ENCODE data around the gene GPR42.
"Not testable (repeated sequence)": the region's sequence is repeated elsewhere in the genome, so short reads cannot be mapped to it uniquely, and the experiment has no call there.

The GPR42 gene

GRCh38 chr19:35363711-35364425 is 7.0 kb upstream of the GPR42 start:
- DNase-seq (ENCODE audit: low read depth in 2 of 2) = no peak

DNA sequence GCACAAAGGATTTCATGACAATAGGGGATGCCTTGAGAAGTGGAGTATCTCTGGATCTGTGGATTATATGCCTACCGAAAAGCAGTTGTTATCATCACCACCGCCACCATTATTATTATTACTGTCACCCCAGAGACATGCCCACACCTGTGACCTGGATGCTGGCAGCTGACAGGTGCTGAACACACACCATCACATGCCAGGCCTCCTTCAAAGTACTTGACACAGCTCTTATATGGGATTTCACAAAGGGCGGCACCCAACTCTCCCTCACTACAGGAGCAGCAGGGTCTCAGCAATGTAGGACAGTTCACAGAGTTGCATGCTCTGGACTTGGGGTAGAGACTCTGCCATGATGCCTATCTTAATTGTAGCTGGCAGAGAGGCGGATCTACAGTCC is 5.6 kb upstream of the GPR42 start:
- no peak for DNase-seq (ENCODE audit: low read depth in 2 of 2)

DNA sequence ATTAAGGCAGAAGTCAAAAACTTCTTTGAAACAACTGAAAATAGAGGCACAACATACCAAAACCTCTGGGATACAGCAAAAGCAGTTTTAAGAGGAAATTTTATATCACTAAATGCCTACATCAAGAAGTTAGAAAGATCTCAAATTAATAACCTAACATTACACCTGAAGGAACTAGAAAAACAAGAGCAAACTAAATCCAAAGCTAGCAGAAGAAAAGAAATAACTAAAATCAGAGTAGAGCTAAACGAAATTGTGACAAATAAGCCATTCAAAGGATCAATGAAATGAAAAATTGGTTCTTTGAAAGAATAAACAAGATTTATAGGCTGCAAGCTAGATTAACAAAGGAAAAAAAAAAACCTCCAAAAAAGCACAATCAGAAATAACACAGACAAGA is 2.5 kb upstream of the GPR42 start:
- DNase-seq (ENCODE audit: low read depth in 2 of 2) = no peak

DNA sequence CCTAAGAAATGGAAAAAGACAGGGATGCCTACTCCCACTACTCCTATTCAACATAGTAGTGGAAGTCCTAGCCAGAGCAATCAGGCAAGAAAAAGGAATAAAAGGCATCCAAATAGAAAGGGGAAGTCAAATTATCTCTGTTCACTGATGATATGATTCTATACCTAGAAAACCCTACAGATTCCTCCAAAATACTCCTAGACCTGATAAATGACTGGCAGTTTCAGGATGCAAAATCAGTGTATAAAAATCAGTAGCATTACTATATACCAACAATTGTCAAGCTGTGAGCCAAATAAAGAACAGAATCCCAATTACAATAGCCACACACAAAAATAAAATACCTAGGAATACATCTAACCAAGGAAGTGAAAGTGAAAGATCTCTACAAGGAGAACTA is 1.3 kb upstream of the GPR42 start:
- no peak for DNase-seq (ENCODE audit: low read depth in 2 of 2)

- no peak for DNase-seq (ENCODE audit: low read depth in 2 of 2)
Observed at GRCh38 chr19:35373492-35373891, 2.6 kb downstream of the GPR42 start.

GRCh38 chr19:35374031-35374430 is 3.2 kb downstream of the GPR42 start:
- DNase-seq (ENCODE audit: low read depth in 2 of 2) = not testable (repeated sequence)

DNA sequence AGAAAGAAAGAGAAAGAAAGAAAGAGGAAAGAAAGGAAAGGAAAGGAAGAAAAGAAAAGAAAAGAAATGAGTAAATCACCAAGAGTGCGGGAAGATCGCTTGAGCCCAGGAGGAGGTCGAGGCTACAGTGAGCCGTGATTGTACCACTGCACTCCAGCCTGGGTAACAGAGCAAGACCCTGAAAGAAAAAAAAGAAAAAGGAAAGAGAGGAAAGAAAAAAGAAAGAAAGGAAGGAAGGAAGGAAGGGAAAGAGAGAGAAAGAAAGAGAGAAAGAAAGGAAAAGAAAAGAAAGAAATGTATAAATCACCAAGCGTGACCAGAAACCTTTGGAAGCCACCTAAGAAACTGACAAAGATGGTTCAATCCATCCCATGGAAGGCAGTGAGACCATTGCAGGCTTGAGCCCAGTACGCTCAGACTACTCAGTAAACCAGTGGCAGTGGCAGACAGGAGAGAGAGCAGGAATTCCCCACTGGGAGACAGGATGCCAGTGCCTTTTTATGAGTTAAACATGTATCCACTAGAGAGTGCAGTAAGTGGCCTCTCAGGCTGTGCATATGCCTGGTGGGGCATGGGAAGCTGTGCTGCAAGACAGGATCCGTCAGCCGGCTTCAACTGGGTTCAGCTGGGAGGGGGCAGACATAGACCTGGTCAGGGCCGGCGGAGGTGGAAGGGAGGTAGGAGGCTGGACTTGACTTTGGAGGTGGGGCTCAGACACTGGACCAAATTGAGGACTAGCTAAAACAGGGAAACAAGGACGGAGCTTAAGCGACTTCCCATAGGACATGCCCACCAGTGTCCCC is 4.8 kb downstream of the GPR42 start:
- no peak for DNase-seq (ENCODE audit: low read depth in 2 of 2)

DNA sequence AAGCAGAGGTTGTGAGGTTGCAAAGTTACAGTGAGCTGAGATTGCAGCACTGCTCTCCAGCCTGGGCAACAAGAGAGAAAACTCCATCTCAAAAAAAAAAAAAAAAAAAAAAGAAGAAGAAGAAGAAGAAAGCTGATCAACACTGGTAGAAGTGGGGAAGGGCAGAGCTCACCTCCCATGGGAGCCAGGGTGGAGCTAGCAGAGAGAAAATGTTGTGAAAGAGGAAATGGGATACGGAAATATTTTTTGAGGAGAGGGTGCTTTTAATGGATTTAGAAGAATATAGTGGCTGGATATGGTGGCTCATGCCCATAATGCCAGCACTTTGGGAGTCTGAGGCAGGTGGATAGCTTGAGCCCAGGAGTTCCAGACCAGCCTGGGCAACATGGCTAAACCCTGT is 6.8 kb downstream of the GPR42 start:
- no peak for DNase-seq (ENCODE audit: low read depth in 2 of 2)

DNA sequence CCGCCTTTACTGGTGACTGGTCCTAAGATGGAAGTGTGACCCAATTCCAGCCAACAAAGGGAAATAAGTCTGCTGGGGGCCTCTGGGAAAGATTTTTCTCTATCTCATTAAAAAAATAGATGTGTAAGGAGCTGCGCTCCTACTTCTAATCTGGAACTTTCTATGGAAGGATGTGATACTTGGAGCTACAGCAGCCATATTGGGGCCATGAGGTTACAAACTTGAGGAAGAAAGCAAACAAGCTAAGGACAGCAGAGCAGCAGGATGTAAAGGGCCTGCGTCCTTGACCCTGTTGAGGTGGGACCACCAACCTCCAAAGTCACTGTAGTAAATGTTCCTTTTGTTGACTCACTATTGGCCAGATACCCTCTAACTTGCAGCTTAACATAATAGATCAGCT is 7.5 kb downstream of the GPR42 start:
- DNase-seq (ENCODE audit: low read depth in 2 of 2) = no peak

DNA sequence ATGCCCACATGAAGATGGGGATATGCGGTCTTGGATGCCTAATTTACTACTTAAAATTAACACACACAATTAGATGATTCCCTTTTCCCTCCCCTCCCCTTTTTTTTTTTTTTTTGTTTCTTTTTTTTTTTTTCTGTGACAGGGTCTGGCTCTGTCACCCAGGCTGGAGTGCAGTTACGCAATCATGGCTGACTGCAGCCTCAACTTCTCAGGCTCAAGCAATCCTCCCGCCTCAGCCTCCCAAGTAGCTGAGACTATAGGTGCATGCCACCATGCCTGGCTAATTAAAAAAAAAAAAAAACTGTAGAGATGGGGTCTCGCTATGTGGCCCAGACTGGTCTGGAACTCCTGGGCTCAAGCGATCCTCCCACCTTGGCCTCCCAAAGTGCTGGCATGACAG is 8.7 kb downstream of the GPR42 start:
- DNase-seq (ENCODE audit: low read depth in 2 of 2) = not testable (repeated sequence)

- no peak for DNase-seq (ENCODE audit: low read depth in 2 of 2)
Observed at GRCh38 chr19:35379992-35380391, 9.1 kb downstream of the GPR42 start.

- no peak for DNase-seq (ENCODE audit: low read depth in 2 of 2)
Observed at GRCh38 chr19:35380450-35381124, 9.7 kb downstream of the GPR42 start.

DNA sequence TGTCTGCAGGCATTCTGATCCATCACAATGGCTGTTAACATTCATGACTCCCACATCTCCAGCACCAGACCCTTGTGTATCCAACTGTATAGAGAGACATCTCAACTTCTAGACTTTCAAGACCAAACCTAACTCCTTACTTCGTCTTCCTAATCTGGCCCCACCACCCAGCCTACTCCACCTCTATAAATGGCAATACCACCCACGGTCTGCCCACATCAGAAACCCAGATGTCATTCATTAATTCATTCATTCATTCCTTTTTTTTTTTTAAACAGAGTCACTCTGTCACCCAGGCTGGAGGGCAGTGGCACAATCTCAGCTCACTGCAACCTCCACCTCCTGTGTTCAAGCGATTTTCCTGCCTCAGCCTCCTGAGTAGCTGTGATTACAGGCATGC is 10.4 kb downstream of the GPR42 start:
- DNase-seq (ENCODE audit: low read depth in 2 of 2) = no peak

GRCh38 chr19:35381926-35382325 is 11.1 kb downstream of the GPR42 start:
- DNase-seq (ENCODE audit: low read depth in 2 of 2) = no peak

- no peak for DNase-seq (ENCODE audit: low read depth in 2 of 2)
Observed at GRCh38 chr19:35383536-35383935, 12.7 kb downstream of the GPR42 start.

- DNase-seq (ENCODE audit: low read depth in 2 of 2) = no peak
Observed at GRCh38 chr19:35388277-35389054, 17.6 kb downstream of the GPR42 start.

DNA sequence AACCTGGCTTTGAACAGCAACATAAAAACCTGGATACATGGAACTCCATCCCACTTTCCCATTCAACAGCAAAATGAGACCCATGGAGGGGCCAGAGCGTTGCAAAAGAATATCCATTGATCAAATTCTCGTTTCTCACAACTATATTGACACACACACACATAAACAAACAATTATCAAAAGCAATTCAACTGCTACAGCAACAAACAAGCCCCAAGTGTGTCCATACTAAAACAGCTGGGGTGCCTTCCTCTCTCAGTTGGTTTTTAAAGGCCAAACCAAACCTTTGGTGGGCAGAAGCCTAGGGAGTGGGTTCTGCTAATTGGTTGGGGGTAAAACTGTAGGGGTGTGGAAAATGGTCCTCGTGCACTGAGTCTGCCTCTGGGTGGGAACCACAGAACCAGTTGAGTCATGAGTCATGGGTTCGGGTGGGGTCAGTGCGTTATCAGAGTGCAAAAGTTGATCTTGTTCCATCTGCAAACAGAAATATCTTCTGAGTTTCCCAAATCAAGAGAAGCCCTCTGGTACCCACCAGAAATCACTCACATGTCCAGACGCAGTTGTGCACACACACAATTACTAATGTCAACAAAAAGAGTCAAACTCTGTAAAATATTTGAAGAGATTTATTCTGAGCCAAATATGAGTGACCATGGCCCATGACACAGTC is 18.5 kb downstream of the GPR42 start:
- DNase-seq (ENCODE audit: low read depth in 2 of 2) = no peak

DNA sequence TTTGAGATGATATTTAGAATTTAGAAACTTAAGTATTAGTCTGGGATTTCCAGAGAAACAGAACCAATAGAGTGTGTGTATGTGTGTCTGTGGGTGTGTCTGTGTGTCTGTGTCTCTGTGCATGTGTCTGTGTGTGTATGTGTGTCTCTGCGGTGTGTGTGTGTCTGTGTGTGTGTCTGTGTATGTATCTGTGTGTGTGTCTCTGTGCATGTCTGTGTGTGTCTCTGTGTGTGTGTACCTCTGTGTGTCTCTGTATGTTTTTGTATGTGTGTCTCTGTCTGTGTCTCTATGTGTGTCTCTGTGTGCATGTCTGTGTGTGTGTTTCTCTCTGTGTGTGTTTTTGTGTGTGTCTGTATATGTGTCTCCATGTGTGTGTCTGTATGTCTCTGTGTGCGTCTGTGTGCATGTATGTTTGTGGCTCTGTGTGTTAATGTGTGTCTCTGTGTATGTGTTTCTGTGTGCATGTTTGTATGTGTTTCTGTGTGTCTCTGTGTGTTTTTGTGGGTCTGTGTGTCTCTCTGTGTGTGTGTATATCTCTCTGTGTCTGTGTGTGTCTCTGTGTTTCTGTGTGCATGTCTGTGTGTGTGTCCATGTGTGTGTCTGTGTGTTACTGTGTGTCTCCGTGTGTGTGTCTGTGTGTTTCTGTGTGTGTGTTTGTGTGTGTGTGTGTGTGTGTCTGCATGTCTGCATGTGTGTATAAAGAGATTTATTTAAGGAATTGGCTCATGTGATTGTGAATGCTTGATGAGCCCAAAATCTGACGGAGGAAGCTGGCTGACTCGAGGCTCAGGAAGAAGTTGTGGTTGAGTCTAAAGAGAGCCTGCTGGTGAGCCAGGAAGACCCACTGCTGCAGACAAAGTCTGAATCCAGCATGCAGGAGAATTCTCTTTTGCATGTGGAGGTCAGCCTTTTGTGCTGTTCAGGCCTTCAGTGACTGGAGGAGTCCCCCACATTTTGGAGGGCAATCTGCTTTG is 22.2 kb downstream of the GPR42 start:
- DNase-seq (ENCODE audit: low read depth in 2 of 2) = no peak

DNA sequence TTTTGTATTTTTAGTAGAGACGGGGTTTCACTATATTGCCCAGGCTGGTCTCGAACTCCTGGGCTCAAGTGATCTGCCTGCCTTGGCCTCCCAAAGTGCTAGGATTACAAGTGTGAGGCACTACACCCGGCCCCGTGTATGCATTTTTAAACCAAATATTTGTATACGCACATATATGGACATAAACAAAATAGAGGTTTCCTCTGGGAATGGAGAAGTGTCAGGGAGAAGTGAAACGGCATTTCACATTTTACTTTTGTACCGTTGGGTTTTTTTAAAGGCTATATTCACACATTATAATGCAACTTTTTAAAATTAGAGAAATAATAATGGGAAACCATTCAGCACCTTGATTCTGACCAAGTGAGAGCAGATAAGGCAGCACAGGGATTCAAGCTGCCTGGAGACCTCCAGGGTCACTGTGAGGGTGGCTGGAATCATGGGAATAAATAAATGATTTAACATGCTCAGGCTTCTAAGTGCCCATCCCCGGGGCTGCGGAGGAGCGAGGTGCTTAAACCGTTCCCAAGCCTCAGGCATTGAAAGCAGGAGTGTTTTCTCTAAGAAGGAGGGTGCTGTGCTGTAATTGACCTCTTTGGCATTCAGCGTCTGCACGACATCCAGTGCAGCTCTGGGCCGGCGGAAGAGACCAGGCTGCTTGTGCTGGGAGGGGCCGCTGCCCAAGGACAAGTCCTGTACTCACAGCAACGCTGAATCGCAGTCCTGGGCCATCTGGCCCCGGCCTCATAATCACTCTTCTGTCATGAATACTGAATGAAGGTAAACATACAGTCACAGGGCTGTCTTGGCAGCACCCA is 24.7 kb downstream of the GPR42 start:
- no peak for DNase-seq (ENCODE audit: low read depth in 2 of 2)
